Calu3 (cell line): ENCODE data around the gene AP1G1. TPM values are rescaled to one million over a fixed set of nuclear protein-coding genes. Genes with fewer than 3 reads are reported as not detected.

Experiments used
- BruUV-seq: library from RNA; stranded (reverse); fragments of 400-500 nt; replicated peaks from 2 replicates; lab custom pipeline; 2021; lab: Mats Ljungman, UMichigan
- CTCF ChIA-PET: fragments of 300-600 bp; sonication (Branson Sonifier 250); formaldehyde crosslinking; loops from one replicate; lab custom pipeline; 2022; ENCODE audit warnings: antibody characterized with exemption; lab: Charles Lee
- DNase-seq: peaks from one replicate; pipeline ENCODE4 v3.0.0; 2022
- H3K27ac Mint-ChIP-seq: one replicate; pipeline ENCODE4 v1.8.0; 2022; ENCODE audit warnings: mixed read lengths; ENCODE audit not compliant: unreplicated experiment
- H3K27me3 Mint-ChIP-seq: one replicate; pipeline ENCODE4 v1.8.0; 2022; ENCODE audit warnings: mixed read lengths; ENCODE audit not compliant: unreplicated experiment
- H3K36me3 Mint-ChIP-seq: one replicate; pipeline ENCODE4 v1.8.0; 2022; ENCODE audit warnings: mild to moderate bottlenecking, moderate library complexity, mixed read lengths; ENCODE audit not compliant: insufficient read depth, unreplicated experiment
- H3K4me1 Mint-ChIP-seq: one replicate; pipeline ENCODE4 v1.8.0; 2022; ENCODE audit warnings: mild to moderate bottlenecking, low read depth, mixed read lengths; ENCODE audit not compliant: unreplicated experiment
- H3K4me3 Mint-ChIP-seq: one replicate; pipeline ENCODE4 v1.8.0; 2022; ENCODE audit warnings: mild to moderate bottlenecking, low read depth, moderate library complexity, mixed read lengths; ENCODE audit not compliant: unreplicated experiment
- H3K9me3 Mint-ChIP-seq: one replicate; pipeline ENCODE4 v1.8.0; 2022; ENCODE audit warnings: low read depth, mixed read lengths; ENCODE audit not compliant: unreplicated experiment
- CTCF ChIP-seq: fragments of 200-600 bp; IDR thresholded peaks from one replicate; pipeline ENCODE4 v1.8.0; 2022; ENCODE audit warnings: antibody characterized with exemption; ENCODE audit not compliant: unreplicated experiment
- intact Hi-C: fragments of 100-400 bp; cut with micrococcal nuclease; formaldehyde crosslinking; loops from one replicate; pipeline ENCODE4 v1.10.0; 2022; ENCODE audit not compliant: unreplicated experiment
- total RNA-seq: library from RNA; stranded (reverse); gene quantifications from 2 replicates; pipeline ENCODE4 v1.2.3, GENCODE V29; 2022

The AP1G1 gene
- total RNA-seq, 1 experiment from 2014 or later, result 144 TPM

GRCh38 chr16:71847096-71847495 lies 38.5 kb upstream of the AP1G1 start:
- H3K27me3 Mint-ChIP-seq, result no peaks in the 10 kb centered on the region
- peak overlapping the region; percentile 87 for H3K4me3 Mint-ChIP-seq
- peaks cover 64% of the 10 kb centered on the region for H3K36me3 Mint-ChIP-seq
- peak overlapping the region; percentile 97 for H3K27ac Mint-ChIP-seq
- H3K9me3 Mint-ChIP-seq, result no peaks in the 10 kb centered on the region
- H3K4me1 Mint-ChIP-seq, result peaks cover 27% of the 10 kb centered on the region
- no peak for DNase-seq
- intact Hi-C loops, result no loop called here
- TF ChIP-seq CTCF, result no peak
- no TSS peak for BruUV-seq
- CTCF ChIA-PET, result interaction anchor here (1.4 kb wide), 1 partner anchor 36 kb away, joined by 4 read pairs; no protein-coding TSS in a partner anchor

- H3K27me3 Mint-ChIP-seq, result no peaks in the 10 kb centered on the region
Measured at GRCh38 chr16:71846431-71846830, 37.8 kb upstream of the AP1G1 start.

GRCh38 chr16:71845639-71846430 lies 37.2 kb upstream of the AP1G1 start, which contains the start of gene ATXN1L:
Gene ATXN1L, plus strand, starts transcription at chr16:71845976. Its CDS starts 3,765 bp downstream, at chr16:71849741.
- Mint-ChIP-seq H3K27me3 (no peaks in the 10 kb centered on the region), H3K9me3 (no peaks in the 10 kb centered on the region), H3K4me1 (peaks cover 27% of the 10 kb centered on the region), H3K36me3 (peaks cover 54% of the 10 kb centered on the region), H3K4me3 (peak within 1 kb of the TSS; percentile 87), H3K27ac (peak within 1 kb of the TSS; percentile 97)
- intact Hi-C loops, result no loop called here
- TF ChIP-seq CTCF, result no peak
- peak; percentile 98 for DNase-seq
- CTCF ChIA-PET, result interaction anchor here (1.2 to 1.4 kb wide), 2 partner anchors 37 to 116 kb away, joined by 3 to 4 read pairs; no protein-coding TSS in a partner anchor
- BruUV-seq, result TSS peak; percentile 60

More at GRCh38 chr16:71846431-71846830, 37.8 kb upstream of the AP1G1 start:
- H3K9me3 Mint-ChIP-seq, result no peaks in the 10 kb centered on the region
- TF ChIP-seq CTCF, result no peak
- peak overlapping the region; percentile 97 for H3K27ac Mint-ChIP-seq
- peaks cover 57% of the 10 kb centered on the region for H3K36me3 Mint-ChIP-seq
- intact Hi-C loops, result no loop called here
- BruUV-seq, result no TSS peak
- H3K4me1 Mint-ChIP-seq, result peaks cover 27% of the 10 kb centered on the region
- CTCF ChIA-PET, result interaction anchor here (1.2 to 1.4 kb wide), 2 partner anchors 37 to 115 kb away, joined by 3 to 4 read pairs; no protein-coding TSS in a partner anchor
- DNase-seq, result peak; percentile 11
- H3K4me3 Mint-ChIP-seq, result peak overlapping the region; percentile 87

- peak overlapping the region; percentile 53 for H3K27ac Mint-ChIP-seq
- peaks cover 40% of the 10 kb centered on the region for H3K36me3 Mint-ChIP-seq
Measured at GRCh38 chr16:71843572-71843971, 34.9 kb upstream of the AP1G1 start.

More at GRCh38 chr16:71843572-71843971, 34.9 kb upstream of the AP1G1 start:
- Mint-ChIP-seq H3K4me3 (no peak overlapping the region), H3K27me3 (no peaks in the 10 kb centered on the region), H3K4me1 (peaks cover 26% of the 10 kb centered on the region), H3K9me3 (no peaks in the 10 kb centered on the region)
- TF ChIP-seq CTCF, result no peak
- CTCF ChIA-PET, result interaction anchor here (0.7 kb wide), 1 partner anchor 26 kb away, joined by 3 read pairs; no protein-coding TSS in a partner anchor
- BruUV-seq, result no TSS peak
- no peak for DNase-seq
- intact Hi-C loops, result no loop called here
